GM21381 (cell line): ENCODE measurements around the gene KRT16.
"Not testable (repeated sequence)": the region's sequence is repeated elsewhere in the genome, so short reads cannot be mapped to it uniquely, and the experiment has no call there.

Experiments used
- ATAC-seq: cut with Tn5 transposase; IDR thresholded peaks from one replicate; pipeline ENCODE4 v1.9.1; 2021; ENCODE audit warnings: mild to moderate bottlenecking, moderate library complexity; ENCODE audit not compliant: unreplicated experiment

The KRT16 gene

GRCh38 chr17:41629316-41629715, 16.7 kb upstream of the KRT16 start:
- ATAC-seq = no peak

- not testable (repeated sequence) for ATAC-seq
These were observed 16.2 kb upstream of the KRT16 start for GRCh38 chr17:41628621-41629255.

DNA sequence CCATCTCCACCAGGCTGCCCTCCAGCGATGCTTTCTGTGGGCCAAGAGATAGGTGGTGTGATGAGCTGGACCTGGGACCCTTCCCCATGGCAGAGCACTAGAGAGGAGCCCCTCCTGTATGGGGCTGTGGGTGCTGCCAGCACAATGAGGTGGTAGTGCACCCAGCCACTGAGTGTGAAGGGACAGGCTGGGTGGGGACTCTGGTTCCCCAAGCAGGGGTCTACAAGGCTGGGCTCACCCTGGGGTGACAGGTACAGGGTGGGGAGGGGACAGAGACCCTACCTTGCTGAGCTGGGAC, 15.5 kb upstream of the KRT16 start:
- not testable (repeated sequence) for ATAC-seq

DNA sequence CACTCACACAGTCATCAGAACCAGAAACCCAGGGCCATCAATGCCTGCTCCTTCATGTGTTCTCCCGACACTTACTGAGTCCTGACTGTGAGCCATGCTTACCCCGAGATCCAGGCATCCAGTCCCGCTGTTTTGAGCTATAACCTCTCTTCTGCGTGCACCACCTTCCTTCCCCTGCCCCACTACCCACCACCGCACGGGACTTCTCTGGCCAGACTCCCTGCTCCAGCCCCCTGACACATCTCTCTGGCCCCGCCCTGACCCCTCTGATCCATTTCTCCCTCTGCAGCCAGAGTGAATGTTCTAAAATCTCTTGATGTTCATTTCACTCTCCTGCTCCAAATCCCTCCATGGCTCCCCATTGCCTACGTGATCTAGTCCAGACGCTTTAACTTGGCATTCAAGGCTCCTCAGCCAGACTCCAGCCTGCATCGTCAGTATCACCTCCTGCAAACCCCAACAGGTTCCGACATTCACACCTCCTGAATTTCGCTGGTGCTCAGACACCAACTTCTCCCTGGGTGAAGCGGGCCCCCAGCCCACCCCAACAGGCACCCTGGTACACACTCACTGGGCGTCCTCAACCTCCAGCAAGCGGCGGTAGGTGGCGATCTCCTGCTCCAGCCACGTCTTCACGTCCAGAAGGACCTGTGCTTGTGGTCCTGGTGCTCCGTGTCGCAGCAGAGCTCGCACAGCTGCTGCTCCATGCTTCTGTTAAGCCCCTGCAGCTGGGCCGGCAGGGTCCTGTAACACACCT, 14.9 kb upstream of the KRT16 start:
- ATAC-seq = no peak

GRCh38 chr17:41626914-41627295, 14.3 kb upstream of the KRT16 start:
- ATAC-seq = not testable (repeated sequence)

- ATAC-seq = not testable (repeated sequence)
These were observed 13.7 kb upstream of the KRT16 start for GRCh38 chr17:41626028-41626913.

DNA sequence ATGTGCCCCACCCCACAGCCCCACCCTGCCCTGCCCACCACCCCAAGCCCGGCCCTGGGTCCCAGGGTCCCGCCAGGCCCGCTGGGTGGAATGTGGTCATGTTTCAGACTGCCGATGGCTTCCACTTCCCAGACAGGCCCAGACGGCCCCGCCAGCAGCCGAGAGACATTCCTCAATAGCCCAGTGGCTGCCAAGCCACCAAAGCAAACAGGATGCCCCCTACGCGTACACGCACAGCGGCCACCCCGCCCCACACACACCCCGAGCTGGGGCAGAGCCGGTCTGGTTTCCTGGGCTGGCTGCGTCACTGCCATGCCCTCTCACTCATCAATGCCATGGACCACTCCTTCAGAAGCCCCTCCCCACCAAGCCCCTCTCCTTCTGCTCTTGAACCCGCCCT, 13.0 kb upstream of the KRT16 start:
- ATAC-seq = no peak

DNA sequence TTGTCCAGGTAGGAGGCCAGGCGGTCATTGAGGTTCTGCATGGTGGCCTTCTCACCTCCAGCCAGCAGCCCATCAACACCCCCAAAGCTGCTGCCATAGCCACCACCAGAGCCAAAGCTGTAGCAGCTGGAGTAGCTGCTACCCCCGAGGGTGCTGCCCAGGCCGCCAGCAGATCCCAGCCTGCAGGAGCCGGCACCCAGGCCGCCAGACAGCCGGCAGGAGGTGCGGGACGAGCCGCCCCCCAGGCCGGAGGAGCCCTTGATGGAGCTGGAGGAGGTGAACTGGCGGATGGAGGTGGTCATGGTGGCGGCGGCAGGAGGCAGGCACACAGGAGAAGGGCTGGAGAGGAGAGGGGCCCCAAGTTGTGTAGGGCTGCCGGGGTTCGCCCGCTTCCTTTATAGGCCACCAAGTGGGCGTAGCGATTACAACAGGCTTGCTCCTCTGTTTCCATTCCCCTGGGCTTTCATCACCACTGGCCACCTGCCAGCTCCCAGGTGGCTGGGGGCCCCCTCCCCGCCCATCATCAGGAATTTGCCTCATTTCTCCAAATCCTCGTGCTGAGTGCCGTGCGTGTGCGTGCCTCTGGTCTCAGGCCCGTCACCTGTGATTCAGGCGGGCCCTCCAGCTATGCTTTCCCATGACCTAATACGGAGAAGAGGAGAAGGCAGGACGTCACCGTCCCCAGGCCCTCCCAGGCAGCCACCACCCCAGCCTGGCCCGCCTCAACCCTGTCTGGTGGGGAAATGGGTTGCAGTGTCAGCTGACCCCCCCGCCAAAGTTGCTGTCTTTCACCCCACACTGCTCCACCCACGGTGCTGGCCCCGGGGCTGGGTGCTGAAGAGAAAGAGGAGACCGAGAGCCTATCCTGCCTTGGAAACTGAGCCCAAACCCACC, 11.9 kb upstream of the KRT16 start, which contains the start of gene KRT17:
KRT17 (minus strand) TSS at position 368 of the 894 bp plus-strand sequence; CDS start at position 302, 66 bp downstream.
- no peak for ATAC-seq

DNA sequence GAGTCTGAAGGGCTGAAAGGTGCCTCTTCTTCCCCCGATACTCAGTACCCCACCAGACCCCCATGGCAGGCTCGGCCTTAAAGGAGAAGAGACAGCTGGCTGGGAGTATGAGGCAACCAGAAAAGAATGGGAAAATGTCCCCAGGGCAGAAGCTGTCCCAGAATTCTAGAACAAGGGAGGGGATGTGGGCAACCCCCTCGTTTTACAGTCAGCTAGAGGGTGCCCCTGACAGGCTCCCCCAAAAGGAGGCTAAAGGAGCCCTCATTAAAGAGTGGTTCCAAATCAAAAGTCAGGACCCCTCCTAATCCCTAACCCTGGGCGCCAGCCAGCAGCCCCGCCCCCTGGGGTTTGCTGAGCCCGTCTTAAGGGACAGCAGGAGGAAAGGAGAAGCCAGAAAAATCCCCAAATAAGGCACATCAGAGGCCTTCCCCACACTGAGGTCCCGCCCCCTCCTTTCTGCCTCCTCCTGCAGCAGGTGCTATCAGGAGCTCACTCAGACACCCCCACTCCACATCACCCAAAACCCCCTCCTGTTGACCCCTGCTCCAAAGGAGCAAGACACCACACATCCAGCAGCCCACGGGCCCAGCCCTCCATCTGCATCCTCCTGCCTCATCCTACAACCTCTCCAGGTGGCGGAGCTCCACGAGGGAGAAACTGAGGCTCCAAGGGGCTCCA, 10.8 kb upstream of the KRT16 start:
- ATAC-seq = not testable (repeated sequence)

GRCh38 chr17:41622340-41623183, 10.0 kb upstream of the KRT16 start:
- ATAC-seq = not testable (repeated sequence)

- ATAC-seq = no peak
These were observed 9.3 kb upstream of the KRT16 start for GRCh38 chr17:41621916-41622315.

DNA sequence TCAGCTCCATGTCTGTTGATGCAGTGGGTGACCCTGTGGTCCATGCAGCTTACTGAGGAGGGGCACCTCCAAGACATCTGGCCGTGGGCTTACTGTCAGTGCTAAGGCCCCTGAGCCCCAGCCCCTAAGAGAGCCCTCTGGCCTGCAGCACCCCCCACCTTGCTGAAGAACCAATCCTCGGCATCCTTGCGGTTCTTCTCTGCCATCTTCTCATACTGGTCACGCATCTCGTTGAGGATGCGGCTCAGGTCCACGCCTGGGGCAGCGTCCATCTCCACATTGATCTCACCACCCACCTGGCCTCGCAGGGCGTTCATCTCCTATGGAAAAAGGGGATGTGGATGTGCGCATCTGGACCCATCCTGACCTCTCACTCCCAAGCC, 8.9 kb upstream of the KRT16 start:
- ATAC-seq = not testable (repeated sequence)

DNA sequence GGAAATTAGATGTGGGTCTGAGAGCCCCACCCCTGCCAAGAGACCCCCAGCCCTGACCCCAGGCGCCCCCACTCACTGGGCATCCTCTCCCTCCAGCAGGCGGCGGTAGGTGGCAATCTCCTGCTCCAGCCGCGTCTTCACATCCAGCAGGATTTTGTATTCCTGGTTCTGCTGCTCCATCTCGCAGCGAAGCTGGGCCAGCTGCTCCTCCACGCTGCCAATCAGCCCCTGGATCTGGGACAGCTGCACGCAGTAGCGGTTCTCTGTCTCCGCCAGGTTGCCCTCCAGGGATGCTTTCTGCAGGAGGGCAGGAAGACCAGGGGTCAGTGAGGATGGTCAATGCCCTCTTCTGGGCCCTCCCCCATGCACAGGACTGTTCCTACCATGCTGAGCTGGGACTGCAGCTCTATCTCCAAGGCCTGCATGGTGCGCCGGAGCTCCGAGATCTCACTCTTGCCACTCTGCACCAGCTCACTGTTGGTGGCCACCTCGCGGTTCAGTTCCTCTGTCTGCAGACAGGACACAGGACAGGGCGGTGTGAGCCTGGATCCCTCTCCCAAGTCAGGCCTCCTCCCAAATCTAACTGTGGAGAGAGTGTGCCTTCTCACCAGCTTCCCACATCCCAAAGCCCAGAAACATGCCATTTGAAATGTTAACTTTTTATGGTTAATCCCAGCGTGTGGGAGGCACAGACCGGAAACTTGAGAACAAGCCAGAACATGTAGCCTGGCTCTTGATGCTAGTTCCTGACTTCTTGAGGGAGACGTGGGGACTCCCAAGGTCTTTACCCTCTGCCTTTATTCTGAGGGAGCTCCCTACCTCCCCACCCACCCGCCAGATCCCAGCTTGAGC, 8.2 kb upstream of the KRT16 start:
- no peak for ATAC-seq

DNA sequence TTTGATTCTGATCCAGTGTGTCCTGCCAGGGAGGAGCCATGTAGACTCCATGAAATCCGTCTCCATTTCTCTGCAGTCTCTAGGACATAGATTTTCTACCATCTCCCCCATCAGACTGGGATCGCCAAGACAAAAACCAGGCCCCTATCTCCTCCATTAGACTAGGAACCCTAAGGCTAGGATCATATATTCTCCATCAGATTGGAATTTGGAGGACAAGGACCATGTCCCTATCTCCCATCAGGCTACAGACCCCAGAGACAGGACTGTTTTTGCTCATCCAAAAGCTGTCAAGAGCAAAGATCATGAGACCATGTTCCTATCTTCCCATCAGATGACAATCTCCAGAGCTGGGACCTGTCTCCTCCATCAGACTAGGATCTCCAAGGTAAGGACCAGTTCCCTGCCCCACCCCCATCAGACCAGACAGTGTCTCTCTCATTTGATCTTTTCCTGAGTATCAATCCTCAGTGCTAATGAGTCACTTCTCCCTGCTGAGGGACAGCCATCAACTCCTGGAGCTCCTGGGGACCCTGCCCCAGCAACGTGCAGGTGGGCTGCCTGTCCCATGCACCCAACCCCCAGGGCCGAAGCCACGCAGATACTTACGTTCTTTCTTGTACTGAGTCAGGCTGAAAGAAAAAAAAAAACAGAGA, 7.5 kb upstream of the KRT16 start:
- not testable (repeated sequence) for ATAC-seq

GRCh38 chr17:41619036-41619926, 6.7 kb upstream of the KRT16 start:
- ATAC-seq = no peak

DNA sequence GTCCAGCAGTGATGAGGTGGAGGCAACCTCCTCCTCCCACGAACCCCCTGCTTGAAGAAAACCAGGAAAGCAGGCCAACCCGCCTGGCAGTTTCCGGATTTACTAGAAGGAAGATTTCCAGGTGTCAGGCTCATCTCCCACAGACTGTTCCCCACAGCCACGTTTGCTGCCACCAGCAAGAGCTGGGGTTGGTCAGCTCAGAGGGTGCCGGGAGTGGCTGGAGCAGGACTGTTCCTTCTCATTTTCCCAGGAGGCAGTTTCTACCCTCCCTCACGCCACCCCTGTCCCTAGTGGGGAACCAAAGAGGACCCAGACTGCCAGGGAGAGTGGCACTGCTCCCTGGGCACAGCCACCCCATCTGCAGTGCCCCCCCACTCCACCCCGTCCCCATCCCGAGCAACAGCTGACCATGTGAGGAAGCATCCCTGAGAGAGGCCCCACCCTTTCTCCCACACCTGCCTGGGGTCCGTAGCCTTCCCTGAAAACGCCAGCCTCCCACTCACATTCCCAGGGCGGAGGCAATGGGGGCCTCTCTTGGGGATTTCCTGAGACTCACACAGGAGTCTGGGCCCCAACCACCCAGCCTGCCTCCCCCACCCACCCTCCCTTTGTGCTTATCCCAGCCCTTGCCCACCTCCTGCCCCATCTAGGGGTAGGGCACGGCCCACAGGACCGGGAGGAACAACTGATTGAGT, 5.9 kb upstream of the KRT16 start:
- no peak for ATAC-seq
